Loucy (cell line): ENCODE measurements around the gene MMUT.

ENCODE experiments used
- H2AFZ ChIP-seq: fragments of 200-600 bp; sonication (generic); 2 replicates; pipeline ENCODE4 v1.6.0; 2016; ENCODE audit warnings: antibody characterized with exemption, mild to moderate bottlenecking, low read length, moderate library complexity
- H3F3A ChIP-seq: fragments of 200-600 bp; 2 replicates; pipeline ENCODE4 v1.6.0; 2016; ENCODE audit warnings: antibody characterized with exemption, low read depth, mild to moderate bottlenecking
- H3K27me3 ChIP-seq: fragments of 200-600 bp; sonication (generic); 2 replicates; pipeline ENCODE4 v1.6.1; 2014; ENCODE audit warnings: low read length, mild to moderate bottlenecking; ENCODE audit not compliant: insufficient read depth, poor library complexity, severe bottlenecking
- H3K36me3 ChIP-seq: fragments of 200-600 bp; sonication (generic); 2 replicates; pipeline ENCODE4 v1.6.1; 2016; ENCODE audit warnings: low read length; ENCODE audit not compliant: insufficient read depth
- H3K4me1 ChIP-seq: fragments of 200-600 bp; sonication (generic); 2 replicates; pipeline ENCODE4 v1.5.1; 2014; ENCODE audit warnings: low read length, mild to moderate bottlenecking; ENCODE audit not compliant: insufficient read depth, poor library complexity, severe bottlenecking
- H3K4me2 ChIP-seq: fragments of 200-600 bp; sonication (generic); 2 replicates; pipeline ENCODE4 v1.6.0; 2014; ENCODE audit warnings: antibody characterized with exemption, low read length, low read depth, mild to moderate bottlenecking; ENCODE audit not compliant: poor library complexity, severe bottlenecking
- H3K4me3 ChIP-seq: fragments of 200-600 bp; sonication (generic); 2 replicates; pipeline ENCODE4 v1.5.1; 2014; ENCODE audit warnings: low read length, mild to moderate bottlenecking, mixed read lengths; ENCODE audit not compliant: poor library complexity, severe bottlenecking
- H3K79me2 ChIP-seq: fragments of 200-600 bp; sonication (generic); 2 replicates; pipeline ENCODE4 v1.6.1; 2014; ENCODE audit warnings: low read length; ENCODE audit not compliant: insufficient read depth
- H3K9ac ChIP-seq: fragments of 200-600 bp; sonication (generic); 2 replicates; pipeline ENCODE4 v1.6.0; 2014; ENCODE audit warnings: mild to moderate bottlenecking, low read depth, low read length, moderate library complexity; ENCODE audit not compliant: poor library complexity, severe bottlenecking
- H3K9me2 ChIP-seq: fragments of 200-600 bp; sonication (generic); replicated peaks from 2 replicates; pipeline ENCODE4 v1.6.1; 2016; ENCODE audit warnings: low read depth, low read length, mixed read lengths
- H3K9me3 ChIP-seq: fragments of 200-600 bp; sonication (generic); 2 replicates; pipeline ENCODE4 v1.6.1; 2014; ENCODE audit warnings: mild to moderate bottlenecking, antibody characterized with exemption, low read length, low read depth; ENCODE audit not compliant: insufficient read depth
- H4K20me1 ChIP-seq: fragments of 200-600 bp; sonication (generic); 2 replicates; pipeline ENCODE4 v1.6.0; 2014; ENCODE audit warnings: antibody characterized with exemption, low read length, mild to moderate bottlenecking; ENCODE audit not compliant: insufficient read depth, poor library complexity, severe bottlenecking
- EZH2phosphoT487 ChIP-seq: fragments of 200-600 bp; IDR thresholded peaks from 2 replicates; pipeline ENCODE4 v1.6.1; 2018; ENCODE audit warnings: antibody characterized with exemption, mild to moderate bottlenecking, moderate library complexity, borderline replicate concordance
- TF ChIP-seq, protein P1 (sequence below): fragments of 200-600 bp; sonication (generic); conservative IDR thresholded peaks from 2 replicates; pipeline ENCODE4 v1.5.1; 2014; ENCODE audit warnings: mild to moderate bottlenecking, antibody characterized with exemption, low read length

The MMUT gene

DNA sequence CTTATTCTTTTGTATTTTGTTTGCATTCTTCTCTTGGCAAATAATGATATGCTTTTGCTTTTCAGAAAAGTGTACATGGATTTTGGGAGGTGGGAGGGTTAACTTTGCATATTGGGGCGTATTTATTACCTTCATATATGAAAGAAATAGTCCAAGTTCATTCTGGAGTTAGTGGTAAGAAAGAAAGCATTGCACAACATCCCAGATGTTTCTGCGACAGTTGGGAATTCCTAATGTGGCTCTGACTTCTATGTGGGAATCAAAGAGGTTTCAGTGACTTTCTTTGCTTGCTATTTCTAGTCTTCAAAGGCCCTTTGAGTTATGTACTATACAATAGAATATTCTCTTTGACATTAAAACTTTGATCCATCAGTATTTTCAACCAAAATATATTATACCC is 78.1 kb downstream of the MMUT start:
- H3F3A ChIP-seq, result no peaks in the 10 kb centered on the region
- no peak overlapping the region for H3K4me3 ChIP-seq
- TF ChIP-seq, protein P1, sequence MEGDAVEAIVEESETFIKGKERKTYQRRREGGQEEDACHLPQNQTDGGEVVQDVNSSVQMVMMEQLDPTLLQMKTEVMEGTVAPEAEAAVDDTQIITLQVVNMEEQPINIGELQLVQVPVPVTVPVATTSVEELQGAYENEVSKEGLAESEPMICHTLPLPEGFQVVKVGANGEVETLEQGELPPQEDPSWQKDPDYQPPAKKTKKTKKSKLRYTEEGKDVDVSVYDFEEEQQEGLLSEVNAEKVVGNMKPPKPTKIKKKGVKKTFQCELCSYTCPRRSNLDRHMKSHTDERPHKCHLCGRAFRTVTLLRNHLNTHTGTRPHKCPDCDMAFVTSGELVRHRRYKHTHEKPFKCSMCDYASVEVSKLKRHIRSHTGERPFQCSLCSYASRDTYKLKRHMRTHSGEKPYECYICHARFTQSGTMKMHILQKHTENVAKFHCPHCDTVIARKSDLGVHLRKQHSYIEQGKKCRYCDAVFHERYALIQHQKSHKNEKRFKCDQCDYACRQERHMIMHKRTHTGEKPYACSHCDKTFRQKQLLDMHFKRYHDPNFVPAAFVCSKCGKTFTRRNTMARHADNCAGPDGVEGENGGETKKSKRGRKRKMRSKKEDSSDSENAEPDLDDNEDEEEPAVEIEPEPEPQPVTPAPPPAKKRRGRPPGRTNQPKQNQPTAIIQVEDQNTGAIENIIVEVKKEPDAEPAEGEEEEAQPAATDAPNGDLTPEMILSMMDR, result no peak
- no peak for TF ChIP-seq EZH2phosphoT487
- H3K9ac ChIP-seq, result no peak overlapping the region
- no peak overlapping the region for H3K4me2 ChIP-seq
- H3K27me3 ChIP-seq, result no peaks in the 10 kb centered on the region
- no peaks in the 10 kb centered on the region for H4K20me1 ChIP-seq
- no peaks in the 10 kb centered on the region for H3K9me2 ChIP-seq
- no peaks in the 10 kb centered on the region for H3K36me3 ChIP-seq
- H3K79me2 ChIP-seq, result no peaks in the 10 kb centered on the region
- H3K4me1 ChIP-seq, result no peaks in the 10 kb centered on the region
- no peak overlapping the region for H2AFZ ChIP-seq
- no peaks in the 10 kb centered on the region for H3K9me3 ChIP-seq
